HCT116 (cell line): ENCODE measurements around the gene FAM168B. TPM values are rescaled to one million over a fixed set of nuclear protein-coding genes. Genes with fewer than 3 reads are reported as not detected.

Source experiments
- ATAC-seq: fragments of 200-7000 bp; cut with Tn5 transposase; 2 replicates; pipeline ENCODE4 v1.9.1; 2020; ENCODE audit warnings: mild to moderate bottlenecking, moderate library complexity
- BruUV-seq: library from RNA; stranded (reverse); fragments of 400-500 nt; replicated peaks from 2 replicates; lab custom pipeline; 2021; lab: Mats Ljungman, UMichigan
- CTCF ChIA-PET: fragments of 300-600 bp; sonication (Branson Sonifier 250); formaldehyde crosslinking; loops from one replicate; lab custom pipeline; 2021; ENCODE audit warnings: antibody characterized with exemption; lab: Charles Lee
- POLR2A ChIA-PET: fragments of 300-600, 350-600 bp; sonication (Branson Sonifier 250); formaldehyde crosslinking; loops from one replicate; lab custom pipeline; 2021; ENCODE audit warnings: antibody characterized with exemption; lab: Charles Lee
- RAD21 ChIA-PET, 2 experiments: fragments of 300-600 bp; sonication (Branson Sonifier 250); formaldehyde crosslinking; loops; one replicate each; lab custom pipeline; 2023; ENCODE audit warnings: low total read pairs in 2 of 2; ENCODE audit not compliant: uncharacterized antibody in 2 of 2, unreplicated experiment in 2 of 2, low non-redundant PET in 1 of 2; lab: Charles Lee
- DNase-seq: peaks from one replicate; pipeline ENCODE4 v3.0.0-alpha.2; 2010; ENCODE audit warnings: low read depth, low spot score
- H2AFZ ChIP-seq: fragments of 200-600 bp; shearing (Covaris generic), sonication (generic); 2 replicates; pipeline ENCODE4 v1.6.1; 2017; ENCODE audit warnings: low read depth, mixed run types, mixed read lengths, antibody characterized with exemption, low read length; ENCODE audit not compliant: poor library complexity, severe bottlenecking
- H3K27ac ChIP-seq: 2 replicates; pipeline ENCODE4 v1.5.1; 2012; ENCODE audit warnings: low read depth, low read length
- H3K27me3 ChIP-seq: fragments of 200-600 bp; sonication (generic); 2 replicates; pipeline ENCODE4 v1.6.1; 2016; ENCODE audit warnings: mixed run types, low read length, mixed read lengths; ENCODE audit not compliant: insufficient read depth
- H3K36me3 ChIP-seq, 2 experiments: fragments of 200-500 bp in 1 of 2; fragments of 200-600 bp in 1 of 2; sonication (Bioruptor generic) in 1 of 2; sonication (generic) in 1 of 2; 2 replicates each; pipeline versions ENCODE4 v1.5.1 to v1.6.1; 2014 to 2016; ENCODE audit warnings: low read length in 2 of 2, inconsistent platforms in 1 of 2, mixed read lengths in 1 of 2, mixed run types in 1 of 2; ENCODE audit not compliant: insufficient read depth in 2 of 2, control insufficient read depth in 1 of 2
- H3K4me1 ChIP-seq, 2 experiments: fragments of 200-600 bp in 1 of 2; sonication (generic) in 1 of 2; 2 replicates each; pipeline versions ENCODE4 v1.5.1 to v1.6.1; 2012 to 2017; ENCODE audit warnings: low read length in 2 of 2, inconsistent platforms in 1 of 2, mild to moderate bottlenecking in 1 of 2, mixed read lengths in 1 of 2, mixed run types in 1 of 2, moderate library complexity in 1 of 2; ENCODE audit not compliant: insufficient read depth in 2 of 2, control insufficient read depth in 1 of 2
- H3K4me2 ChIP-seq: fragments of 200-600 bp; sonication (generic); 2 replicates; pipeline ENCODE4 v1.6.1; 2017; ENCODE audit warnings: mixed run types, low read length, mixed read lengths
- H3K4me3 ChIP-seq, 2 experiments: fragments of 200-600 bp in 1 of 2; sonication (generic) in 1 of 2; replicated peaks in 1 of 2; 2 replicates each; pipeline ENCODE4 v1.5.1; 2011 to 2016; ENCODE audit warnings: low read length in 2 of 2, control low read depth in 1 of 2, low read depth in 1 of 2, mild to moderate bottlenecking in 1 of 2, mixed read lengths in 1 of 2, mixed run types in 1 of 2
- H3K79me2 ChIP-seq: fragments of 200-600 bp; sonication (generic); 2 replicates; pipeline ENCODE4 v1.6.1; 2017; ENCODE audit warnings: mild to moderate bottlenecking, mixed run types, low read length, moderate library complexity, mixed read lengths; ENCODE audit not compliant: insufficient read depth
- H3K9ac ChIP-seq: fragments of 200-600 bp; sonication (generic); 2 replicates; pipeline ENCODE4 v1.6.1; 2016; ENCODE audit warnings: low read length, mixed read lengths
- H3K9me2 ChIP-seq: fragments of 200-600 bp; sonication (generic), shearing (Covaris generic); 2 replicates; pipeline ENCODE4 v1.6.1; 2017; ENCODE audit warnings: mixed run types, mild to moderate bottlenecking, moderate library complexity; ENCODE audit not compliant: insufficient read depth
- H3K9me3 ChIP-seq, 2 experiments: fragments of 200-500 bp in 1 of 2; fragments of 200-600 bp in 1 of 2; sonication (Bioruptor generic) in 1 of 2; sonication (generic) in 1 of 2; 2 replicates each; pipeline ENCODE4 v1.6.1; 2014 to 2017; ENCODE audit warnings: low read length in 2 of 2, mixed read lengths in 2 of 2, inconsistent platforms in 1 of 2, low read depth in 1 of 2, mild to moderate bottlenecking in 1 of 2, mixed run types in 1 of 2, moderate library complexity in 1 of 2; ENCODE audit not compliant: control insufficient read depth in 1 of 2, insufficient read depth in 1 of 2
- H4K20me1 ChIP-seq: fragments of 200-600 bp; sonication (generic), shearing (Covaris generic); 2 replicates; pipeline ENCODE4 v1.6.1; 2017; ENCODE audit warnings: mixed run types, mild to moderate bottlenecking, moderate library complexity; ENCODE audit not compliant: insufficient read depth
- ATF3 ChIP-seq: IDR thresholded peaks from 2 replicates; pipeline ENCODE4 v1.6.1; 2012
- CBX3 ChIP-seq: IDR thresholded peaks from 2 replicates; pipeline ENCODE4 v1.6.1; 2012; ENCODE audit warnings: low read depth
- CEBPB ChIP-seq: IDR thresholded peaks from 2 replicates; pipeline ENCODE4 v1.6.1; 2012; ENCODE audit warnings: low read depth
- CTCF ChIP-seq, 3 experiments: fragments of 200-600 bp in 1 of 3; sonication (generic) in 1 of 3; IDR thresholded peaks in 2 of 3; conservative IDR thresholded peaks in 1 of 3; 2 replicates each; pipeline ENCODE4 v1.5.1; 2012 to 2017; ENCODE audit warnings: low read depth in 2 of 3, low read length in 2 of 3, antibody characterized with exemption in 1 of 3, borderline replicate concordance in 1 of 3, control low read depth in 1 of 3, mild to moderate bottlenecking in 1 of 3, mixed read lengths in 1 of 3, mixed run types in 1 of 3, moderate library complexity in 1 of 3; ENCODE audit not compliant: insufficient read depth in 1 of 3
- EZH2 ChIP-seq: fragments of 200-600 bp; sonication (generic); IDR thresholded peaks from 2 replicates; pipeline ENCODE4 v1.6.1; 2017; ENCODE audit warnings: antibody characterized with exemption, mixed run types
- EZH2phosphoT487 ChIP-seq: fragments of 200-600 bp; IDR thresholded peaks from 2 replicates; pipeline ENCODE4 v1.6.1; 2018; ENCODE audit warnings: antibody characterized with exemption, borderline replicate concordance
- FOSL1 ChIP-seq: IDR thresholded peaks from 2 replicates; pipeline ENCODE4 v1.6.1; 2012; ENCODE audit warnings: low read depth
- JUND ChIP-seq: IDR thresholded peaks from 2 replicates; pipeline ENCODE4 v1.6.1; 2012
- POLR2A ChIP-seq: IDR thresholded peaks from 2 replicates; pipeline ENCODE4 v1.7.0; 2011; ENCODE audit warnings: borderline replicate concordance; ENCODE audit not compliant: insufficient read depth, insufficient read length; ENCODE audit errors: extremely low read depth
- POLR2AphosphoS5 ChIP-seq: IDR thresholded peaks from 2 replicates; pipeline ENCODE4 v1.6.1; 2011; ENCODE audit warnings: mild to moderate bottlenecking, low read depth, low read length, moderate library complexity
- SIN3A ChIP-seq: IDR thresholded peaks from 2 replicates; pipeline ENCODE4 v1.6.1; 2012; ENCODE audit warnings: low read depth
- SP1 ChIP-seq: IDR thresholded peaks from 2 replicates; pipeline ENCODE4 v1.6.1; 2012; ENCODE audit warnings: low read depth
- ZBTB33 ChIP-seq: IDR thresholded peaks from 2 replicates; pipeline ENCODE4 v1.6.1; 2011; ENCODE audit warnings: mild to moderate bottlenecking, low read length, moderate library complexity; ENCODE audit not compliant: insufficient replicate concordance; ENCODE audit errors: extremely low read depth
- ZFX ChIP-seq: fragments of 450-650 bp; IDR thresholded peaks from 2 replicates; pipeline ENCODE4 v1.6.1; 2017
- ZNF274 ChIP-seq: fragments of 200-500 bp; sonication (Bioruptor generic); IDR thresholded peaks from 2 replicates; pipeline ENCODE4 v1.6.1; 2014; ENCODE audit warnings: mild to moderate bottlenecking, low read depth, low read length, inconsistent platforms
- intact Hi-C: fragments of 100-400 bp; cut with micrococcal nuclease; formaldehyde crosslinking; loops from 2 replicates; pipeline ENCODE4 v1.10.0; 2022
- total RNA-seq: library from RNA; stranded (reverse); gene quantifications from one replicate; pipeline ENCODE4 v1.2.1, GENCODE V29; 2021; ENCODE audit not compliant: unreplicated experiment

FAM168B gene
- total RNA-seq, 1 experiment from 2014 or later: 94.5 TPM

GRCh38 chr2:131031431-131031841 lies 61.8 kb downstream of the FAM168B start:
- Histone ChIP-seq H3K4me2 (no peak overlapping the region), H3K4me1 (no peaks in the 10 kb centered on the region), H3K27me3 (no peaks in the 10 kb centered on the region), H4K20me1 (no peaks in the 10 kb centered on the region), H3K9ac (no peak overlapping the region), H3K36me3 (no peaks in the 10 kb centered on the region), H3K4me3 (no peak overlapping the region), H3K9me2 (no peaks in the 10 kb centered on the region), H3K27ac (no peak overlapping the region), H3K9me3 (no peaks in the 10 kb centered on the region; a peak in 1 of 4 replicates), H3K79me2 (no peaks in the 10 kb centered on the region), H2AFZ (no peak overlapping the region)
- RAD21 ChIA-PET: no interaction called here
- CTCF ChIA-PET: no interaction called here
- intact Hi-C loops: no loop called here
- ATAC-seq (no peak), DNase-seq (no peak)
- BruUV-seq: no TSS peak
- POLR2A ChIA-PET: no interaction called here
- TF ChIP-seq SIN3A (no peak), EZH2 (no peak), SP1 (no peak), CBX3 (no peak), JUND (no peak), EZH2phosphoT487 (no peak), FOSL1 (no peak), ATF3 (no peak), POLR2A (no peak), ZFX (no peak), CEBPB (no peak), ZBTB33 (no peak), POLR2AphosphoS5 (no peak), ZNF274 (no peak), CTCF (IDR thresholded peaks at IDR 0.05 in 2 of 3, conservative IDR thresholded peaks at IDR 0.05 in 1 of 3; ENCODE audit: borderline replicate concordance in 1 of 3, insufficient read depth in 1 of 3, low read depth in 2 of 3, low read length in 2 of 3) (no peak)
